K562 (cell line): ENCODE data around the gene MYO18A. TPM values are rescaled to one million over a fixed set of nuclear protein-coding genes. Genes with fewer than 3 reads are reported as not detected.

Experiments used
- ATAC-seq: fragments of 200-7000 bp; cut with Tn5 transposase; 3 replicates; pipeline ENCODE4 v1.9.1; 2020; ENCODE audit warnings: moderate library complexity
- BruUV-seq: library from RNA; stranded (reverse); fragments of 400-500 nt; replicated peaks from 2 replicates; lab custom pipeline; 2021; lab: Mats Ljungman, UMichigan
- CTCF ChIA-PET: fragments of 300-600 bp; formaldehyde crosslinking; extraction: SDS; loops from one replicate; lab custom pipeline; 2021; ENCODE audit warnings: low intra/inter-chr PET ratio; lab: Yijun Ruan, JAX
- POLR2A ChIA-PET: fragments of 300-600, 350-650 bp; sonication (Branson Sonifier 250); formaldehyde crosslinking; extraction: SDS; loops from one replicate; lab custom pipeline; 2021; ENCODE audit warnings: antibody characterized with exemption, inconsistent platforms; lab: Yijun Ruan, JAX
- DNase-seq, 4 experiments: peaks; one replicate each; pipeline versions ENCODE4 v3.0.0 to v3.0.0-alpha.2; 2011 to 2018; ENCODE audit warnings: low spot score in 3 of 4, mixed read lengths in 3 of 4; ENCODE audit errors: extremely low read depth in 1 of 4
- FAIRE-seq: peaks from 2 replicates; lab custom pipeline; 2011; peaks lifted over from hg19 to GRCh38; lab: Jason Lieb, UNC
- H2AFZ ChIP-seq: 2 replicates; pipeline ENCODE4 v1.6.0; 2011; ENCODE audit warnings: low read depth, low read length, control low read depth, inconsistent platforms
- H3K27ac ChIP-seq: fragments of 200-600 bp; 3 replicates; pipeline ENCODE4 v1.8.0; 2011; ENCODE audit warnings: low read depth, mild to moderate bottlenecking, control low read depth, inconsistent platforms, low read length, moderate library complexity, mixed read lengths; ENCODE audit errors: extremely low read depth
- H3K27me3 ChIP-seq, 2 experiments: fragments of 300-600 bp in 1 of 2; 2 replicates in 1 of 2; 3 replicates in 1 of 2; pipeline versions ENCODE4 v1.6.0 to v1.8.0; 2011; ENCODE audit warnings: inconsistent platforms in 2 of 2, low read length in 2 of 2, mild to moderate bottlenecking in 1 of 2, mixed read lengths in 1 of 2, moderate library complexity in 1 of 2; ENCODE audit not compliant: control insufficient read depth in 2 of 2, insufficient read depth in 2 of 2
- H3K36me3 ChIP-seq: fragments of 300-600 bp; 3 replicates; pipeline ENCODE4 v1.8.0; 2011; ENCODE audit warnings: mild to moderate bottlenecking, low read length, inconsistent platforms; ENCODE audit not compliant: control insufficient read depth, insufficient read depth
- H3K4me1 ChIP-seq, 2 experiments: fragments of 200-600 bp in 1 of 2; replicated peaks in 1 of 2; 2 replicates in 1 of 2; 3 replicates in 1 of 2; pipeline versions ENCODE4 v1.5.1 to v1.8.0; 2011; ENCODE audit warnings: inconsistent platforms in 2 of 2, low read length in 2 of 2, mild to moderate bottlenecking in 1 of 2, mixed read lengths in 1 of 2, moderate library complexity in 1 of 2; ENCODE audit not compliant: control insufficient read depth in 2 of 2, insufficient read depth in 2 of 2
- H3K4me2 ChIP-seq: 2 replicates; pipeline ENCODE4 v1.6.1; 2011; ENCODE audit warnings: low read length, control low read depth, inconsistent platforms, mixed read lengths; ENCODE audit not compliant: insufficient read depth
- H3K4me3 ChIP-seq: fragments of 200-600 bp; sonication (generic), shearing (Covaris generic); 2 replicates; pipeline ENCODE4 v1.5.1; 2016; ENCODE audit warnings: control low read depth, inconsistent platforms
- H3K79me2 ChIP-seq: fragments of 200-600 bp; 3 replicates; pipeline ENCODE4 v1.8.0; 2011; ENCODE audit warnings: low read length, inconsistent platforms; ENCODE audit not compliant: control insufficient read depth, insufficient read depth
- H3K9ac ChIP-seq, 2 experiments: 2 replicates each; pipeline versions ENCODE4 v1.6.0 to v1.6.1; 2011; ENCODE audit warnings: low read depth in 2 of 2, low read length in 2 of 2, control low read depth in 1 of 2, inconsistent platforms in 1 of 2, mild to moderate bottlenecking in 1 of 2, mixed read lengths in 1 of 2; ENCODE audit not compliant: insufficient read depth in 1 of 2
- H3K9me1 ChIP-seq: one replicate; pipeline ENCODE4 v1.6.0; 2011; ENCODE audit warnings: inconsistent platforms, mild to moderate bottlenecking, low read length, moderate library complexity; ENCODE audit not compliant: control insufficient read depth, insufficient read depth
- H3K9me3 ChIP-seq: replicated peaks from 2 replicates; pipeline ENCODE4 v1.5.1; 2011; ENCODE audit warnings: low read depth, low read length, inconsistent platforms; ENCODE audit not compliant: control insufficient read depth, insufficient read depth
- H4K20me1 ChIP-seq: replicated peaks from 2 replicates; pipeline ENCODE4 v1.6.1; 2011; ENCODE audit warnings: low read length, inconsistent platforms, mixed read lengths; ENCODE audit not compliant: control insufficient read depth, insufficient read depth
- CBX2 ChIP-seq: fragments of 200-600 bp; sonication (generic); IDR thresholded peaks from one replicate; pipeline ENCODE4 v1.6.1; 2012; ENCODE audit warnings: mild to moderate bottlenecking, low read length, inconsistent platforms; ENCODE audit not compliant: insufficient read depth, poor library complexity, severe bottlenecking
- CREB5 ChIP-seq: fragments of 250-450 bp; sonication (Bioruptor Pico); IDR thresholded peaks from 2 replicates; pipeline ENCODE4 v1.5.0; 2020; ENCODE audit warnings: mild to moderate bottlenecking
- ETV1 ChIP-seq: fragments of 450-650 bp; conservative IDR thresholded peaks from 2 replicates; pipeline ENCODE4 v1.6.1; 2016; ENCODE audit warnings: missing genetic modification characterization, control low read depth, low read depth, missing compliant biosample characterization
- GABPB2 ChIP-seq: fragments of 250-450 bp; sonication (Bioruptor Pico); conservative IDR thresholded peaks from 2 replicates; pipeline ENCODE4 v1.5.1; 2021; ENCODE audit warnings: mild to moderate bottlenecking
- HLTF ChIP-seq: fragments of 450-650 bp; IDR thresholded peaks from 2 replicates; pipeline ENCODE4 v1.6.1; 2016
- KDM4B ChIP-seq, 2 experiments: fragments of 450-650 bp in 1 of 2; sonication (generic) in 1 of 2; IDR thresholded peaks; 2 replicates each; pipeline ENCODE4 v1.6.1; 2016 to 2017; ENCODE audit warnings: borderline replicate concordance in 2 of 2, antibody characterized with exemption in 1 of 2, low read depth in 1 of 2, mild to moderate bottlenecking in 1 of 2
- MEF2D ChIP-seq: conservative IDR thresholded peaks from 2 replicates; pipeline ENCODE4 v1.6.1; 2016; ENCODE audit warnings: low read depth, missing genetic modification characterization, missing compliant biosample characterization
- SIX5 ChIP-seq, 2 experiments: IDR thresholded peaks; 2 replicates each; pipeline ENCODE4 v1.6.1; 2011; ENCODE audit warnings: low read length in 2 of 2, borderline replicate concordance in 1 of 2, low read depth in 1 of 2, mild to moderate bottlenecking in 1 of 2, moderate library complexity in 1 of 2; ENCODE audit not compliant: insufficient read depth in 1 of 2
- SMC3 ChIP-seq: conservative IDR thresholded peaks from 2 replicates; pipeline ENCODE4 v1.6.1; 2011; ENCODE audit warnings: low read depth, low read length, improper control_type of control experiment; ENCODE audit not compliant: insufficient read depth
- ZNF592 ChIP-seq: fragments of 450-650 bp; IDR thresholded peaks from 2 replicates; pipeline ENCODE4 v1.6.1; 2017; ENCODE audit warnings: antibody characterized with exemption, mild to moderate bottlenecking
- ZNF77 ChIP-seq: fragments of 250-450 bp; sonication (Bioruptor Pico); IDR thresholded peaks from 2 replicates; pipeline ENCODE4 v1.5.0; 2020
- WGBS: fragments of 100-300 bp; shearing (Covaris generic); methylation state at CpG from one replicate; pipeline ENCODE4 v1.1.6; 2016; ENCODE audit warnings: low coverage, mixed read lengths; ENCODE audit not compliant: insufficient coverage; ENCODE audit errors: missing lambda C conversion rate; 5-methylcytosine and 5-hydroxymethylcytosine counted together
- in situ Hi-C: fragments of 300-500 bp; cut with MboI; formaldehyde crosslinking; loops from 4 replicates; pipeline ENCODE4 v1.15.0; 2018; ENCODE audit warnings: inconsistent platforms, mixed read lengths
- intact Hi-C: fragments of 100-400 bp; cut with micrococcal nuclease; formaldehyde crosslinking; loops from 2 replicates; pipeline ENCODE4 v1.14.2; 2022
- polyA plus RNA-seq, 8 experiments: library from polyadenylated mRNA; depleted of rRNA in 4 of 8; stranded (reverse) in 5 of 8; unstranded in 3 of 8; fragments of >200 nt; fragmentation: Nextera tagmentation in 2 of 8; fragmentation: Illumina TruSeq in 1 of 8; extraction: Ambion mirVana in 2 of 8; extraction: Trizol in 1 of 8; gene quantifications; 2 replicates each; pipeline versions ENCODE4 v1.2.1 to v1.2.3, GENCODE V29; 2011 to 2014; ENCODE audit warnings: inconsistent platforms in 1 of 8, missing spikeins in 1 of 8
- total RNA-seq, 7 experiments: library from RNA; depleted of rRNA in 6 of 7; stranded (reverse); fragments of >200 nt in 6 of 7; fragmentation: Illumina TruSeq in 2 of 7; extraction: Trizol in 2 of 7; gene quantifications; 2 replicates each; pipeline versions ENCODE4 v1.2.1 to v1.2.3, GENCODE V29; 2011 to 2021; ENCODE audit warnings: low replicate concordance in 1 of 7

The MYO18A gene
- total and polyA plus RNA-seq, 9 of the 15 experiments (the other 6 are each of a cell fraction or from before 2014, with no cell fraction given): 2.5 to 65.4 (median 17.1) TPM

GRCh38 chr17:29051194-29051593, 129.0 kb downstream of the MYO18A start:
- no peaks in the 10 kb centered on the region; a peak in 1 of 5 replicates for H3K4me1 ChIP-seq
- no peak overlapping the region for H3K4me2 ChIP-seq
- CTCF ChIA-PET: no interaction called here
- TF ChIP-seq GABPB2 (CRISPR knock-in tag) (no peak), ZNF592 (no peak), KDM4B (IDR thresholded peaks at IDR 0.05; ENCODE audit: borderline replicate concordance in 2 of 2, low read depth in 1 of 2) (no peak), SMC3 (no peak), SIX5 (IDR thresholded peaks at IDR 0.05; ENCODE audit: borderline replicate concordance in 1 of 2, insufficient read depth in 1 of 2, low read depth in 1 of 2, low read length in 2 of 2) (no peak), ZNF77 (no peak), MEF2D (tag) (no peak), CREB5 (no peak), CBX2 (no peak), HLTF (no peak), ETV1 (tag) (no peak)
- TF ChIP-seq, all 486 proteins: peak for 0
- Histone ChIP-seq H3K9me3 (no peaks in the 10 kb centered on the region), H3K9ac (no peak overlapping the region), H3K27me3 (peaks cover 71 to 81% of the 10 kb centered on the region in 2 experiments), H2AFZ (no peak overlapping the region), H3K4me3 (no peak overlapping the region), H4K20me1 (peaks cover 15% of the 10 kb centered on the region), H3K9me1 (no peaks in the 10 kb centered on the region), H3K36me3 (no peaks in the 10 kb centered on the region), H3K27ac (no peak overlapping the region), H3K79me2 (no peaks in the 10 kb centered on the region)
- DNase-seq (no peak), FAIRE-seq (no peak), ATAC-seq (no peak)
- WGBS: 2% methylated on average over 11 of the region's 12 CpGs
- intact Hi-C loops (no loop called here), in situ Hi-C loops (no loop called here)
- POLR2A ChIA-PET: interaction anchor here (0.6 to 0.9 kb wide), 5 partner anchors 12 to 484 kb away, joined by 3 to 4 read pairs (median 3); no protein-coding TSS in a partner anchor
- no TSS peak for BruUV-seq
